Muscle layer of duodenum (tissue), 2 donors: Measurements from ENCODE around the gene CFAP54.

ENCODE experiments used
- H3K27ac ChIP-seq: one replicate; pipeline ENCODE4 v1.7.0; 2013; ENCODE audit warnings: mild to moderate bottlenecking, low read length
- H3K27me3 ChIP-seq: one replicate; pipeline ENCODE4 v1.7.0; 2013; ENCODE audit warnings: low read depth, mild to moderate bottlenecking, control low read depth, low read length
- H3K36me3 ChIP-seq, 2 donors: one replicate each; pipeline ENCODE4 v1.7.0; 2013; ENCODE audit warnings: low read length in 2 of 2, control low read depth in 1 of 2, mild to moderate bottlenecking in 1 of 2; ENCODE audit not compliant: insufficient read depth in 2 of 2, control insufficient read depth in 1 of 2
- H3K4me1 ChIP-seq, 2 donors: one replicate each; pipeline ENCODE4 v1.7.0; 2013; ENCODE audit warnings: low read length in 2 of 2, mild to moderate bottlenecking in 2 of 2, control low read depth in 1 of 2, moderate library complexity in 1 of 2; ENCODE audit not compliant: insufficient read depth in 2 of 2, control insufficient read depth in 1 of 2
- H3K4me3 ChIP-seq, 2 donors: one replicate each; pipeline ENCODE4 v1.7.0; 2013; ENCODE audit warnings: low read length in 2 of 2, low read depth in 1 of 2, mild to moderate bottlenecking in 1 of 2
- H3K9me3 ChIP-seq, 2 donors: one replicate each; pipeline ENCODE4 v1.7.0; 2013; ENCODE audit warnings: low read length in 2 of 2, control low read depth in 1 of 2, mild to moderate bottlenecking in 1 of 2; ENCODE audit not compliant: control insufficient read depth in 1 of 2
- donor health status: healthy.

The CFAP54 gene

DNA sequence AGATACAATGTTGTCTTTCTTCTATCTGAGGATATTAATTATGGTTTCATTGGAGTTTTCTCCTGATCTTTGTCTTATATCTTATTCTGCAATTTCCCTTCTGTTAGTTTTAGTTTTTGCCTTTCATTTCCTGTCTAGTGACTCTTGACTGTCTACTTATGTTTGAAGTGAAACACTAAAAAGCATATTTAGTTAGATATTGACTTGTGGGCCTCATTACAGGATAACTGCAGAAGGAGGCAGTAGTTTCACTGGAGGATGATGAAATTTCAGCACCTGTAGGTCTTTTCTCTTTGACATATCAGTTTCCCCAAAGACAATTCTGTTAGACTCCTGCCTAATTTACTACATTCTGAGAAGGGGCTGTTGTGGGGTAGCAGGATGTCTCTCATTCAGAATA lies 320.1 kb downstream of the CFAP54 start:
- H3K9me3 ChIP-seq: no peaks in the 10 kb centered on the region
- H3K27me3 ChIP-seq: no peaks in the 10 kb centered on the region
- H3K36me3 ChIP-seq: no peaks in the 10 kb centered on the region
- no peak overlapping the region for H3K4me3 ChIP-seq
- H3K4me1 ChIP-seq: no peaks in the 10 kb centered on the region
- no peak overlapping the region for H3K27ac ChIP-seq

DNA sequence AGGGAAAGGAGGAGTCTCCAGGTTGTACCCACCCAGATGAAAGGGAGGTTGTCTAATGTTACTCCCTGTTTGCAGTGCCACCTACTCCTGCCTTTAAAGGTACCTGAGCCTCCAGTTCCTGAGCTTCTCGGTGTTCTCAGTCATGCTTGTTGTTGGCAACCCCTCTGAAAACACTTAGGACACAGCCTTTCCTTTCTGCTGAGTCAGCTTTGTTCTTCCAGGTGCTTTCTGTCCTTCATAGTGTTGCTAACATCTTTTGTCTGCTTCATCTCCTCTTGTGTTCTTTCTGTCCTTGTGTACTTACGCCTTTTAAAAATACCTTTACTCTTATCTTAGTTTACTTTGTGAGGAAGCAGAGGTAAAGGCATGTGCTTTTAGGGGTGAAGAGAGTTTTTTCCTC lies 320.7 kb downstream of the CFAP54 start:
- Histone ChIP-seq H3K4me3 (no peak overlapping the region), H3K4me1 (no peaks in the 10 kb centered on the region), H3K27me3 (no peaks in the 10 kb centered on the region), H3K36me3 (no peaks in the 10 kb centered on the region), H3K27ac (no peak overlapping the region), H3K9me3 (no peaks in the 10 kb centered on the region)

- Histone ChIP-seq H3K27ac (no peak overlapping the region), H3K27me3 (no peaks in the 10 kb centered on the region), H3K9me3 (no peaks in the 10 kb centered on the region), H3K4me1 (no peaks in the 10 kb centered on the region), H3K4me3 (no peak overlapping the region), H3K36me3 (no peaks in the 10 kb centered on the region)
Measured at GRCh38 chr12:96810477-96810876, 321.1 kb downstream of the CFAP54 start.

DNA sequence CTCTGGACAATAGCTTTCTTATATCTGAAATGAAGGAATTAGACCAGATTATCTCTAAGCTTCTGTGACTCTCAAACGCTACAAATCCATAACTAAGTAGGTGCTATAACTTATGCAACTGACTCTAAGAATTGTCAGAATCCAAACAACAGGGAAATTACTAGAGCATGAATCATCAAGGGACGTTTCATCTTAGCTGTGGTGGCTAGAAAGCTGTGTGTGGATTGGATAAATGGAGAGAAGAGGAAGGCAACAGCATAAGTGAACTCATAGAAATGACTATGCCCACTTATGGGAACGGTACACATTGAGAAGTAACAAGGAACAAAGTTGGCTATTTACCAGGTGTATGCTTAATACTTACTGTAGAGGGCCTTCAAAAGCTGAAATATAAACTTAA lies 321.7 kb downstream of the CFAP54 start:
- Histone ChIP-seq H3K4me3 (no peak overlapping the region), H3K27me3 (no peaks in the 10 kb centered on the region), H3K4me1 (no peaks in the 10 kb centered on the region), H3K27ac (no peak overlapping the region), H3K9me3 (no peaks in the 10 kb centered on the region), H3K36me3 (no peaks in the 10 kb centered on the region)

DNA sequence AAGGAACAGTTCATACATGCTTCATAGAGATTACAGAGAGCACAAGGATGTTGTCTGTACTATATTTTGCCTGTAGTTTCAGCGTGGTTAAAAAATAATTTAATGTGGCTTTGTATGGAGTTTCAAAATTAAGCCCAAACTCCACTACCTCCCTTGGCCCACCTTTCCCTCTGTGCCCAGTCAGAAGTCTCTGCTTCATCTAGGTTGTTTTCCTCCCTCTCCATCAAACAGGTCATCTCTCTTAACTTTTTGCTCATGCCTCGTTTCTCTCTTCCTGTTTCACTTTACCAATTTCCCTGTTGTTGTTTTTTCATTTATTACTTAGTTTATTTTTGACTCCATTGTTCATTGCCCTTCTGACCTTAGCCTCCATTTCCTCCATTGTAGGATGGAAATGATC lies 322.8 kb downstream of the CFAP54 start:
- Histone ChIP-seq H3K27me3 (no peaks in the 10 kb centered on the region), H3K4me3 (no peak overlapping the region), H3K27ac (no peak overlapping the region), H3K4me1 (no peaks in the 10 kb centered on the region), H3K9me3 (no peaks in the 10 kb centered on the region), H3K36me3 (no peaks in the 10 kb centered on the region)

- no peaks in the 10 kb centered on the region for H3K36me3 ChIP-seq
Measured at GRCh38 chr12:96814200-96814599, 324.8 kb downstream of the CFAP54 start.

GRCh38 chr12:96821592-96821991 lies 332.2 kb downstream of the CFAP54 start:
- Histone ChIP-seq H3K4me1 (no peaks in the 10 kb centered on the region), H3K27ac (no peak overlapping the region), H3K4me3 (no peak overlapping the region), H3K27me3 (no peaks in the 10 kb centered on the region), H3K9me3 (no peaks in the 10 kb centered on the region), H3K36me3 (no peaks in the 10 kb centered on the region)

More at GRCh38 chr12:96814200-96814599, 324.8 kb downstream of the CFAP54 start:
- Histone ChIP-seq H3K27ac (no peak overlapping the region), H3K4me1 (no peaks in the 10 kb centered on the region), H3K27me3 (no peaks in the 10 kb centered on the region), H3K9me3 (no peaks in the 10 kb centered on the region), H3K4me3 (no peak overlapping the region)

DNA sequence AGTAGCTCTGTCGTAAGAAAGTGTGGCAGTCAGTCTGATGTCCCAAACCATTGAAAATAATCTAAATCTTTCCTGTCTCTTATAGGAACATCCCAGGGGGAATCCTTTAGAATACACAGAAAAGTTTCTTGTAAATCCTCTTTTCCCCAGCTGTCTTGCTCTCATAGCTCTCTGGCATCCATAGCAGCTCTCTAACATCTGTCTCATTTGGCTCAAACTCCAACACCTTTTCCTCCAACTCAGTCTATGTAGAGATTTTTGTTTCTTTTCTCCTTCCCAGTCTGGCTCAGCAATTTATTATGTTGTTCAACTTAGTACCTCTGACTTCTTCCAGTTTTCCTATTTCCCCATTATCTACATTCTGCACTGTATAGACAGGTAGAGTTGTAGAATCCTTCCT lies 333.3 kb downstream of the CFAP54 start:
- H3K4me1 ChIP-seq: no peaks in the 10 kb centered on the region
- no peaks in the 10 kb centered on the region for H3K27me3 ChIP-seq
- H3K27ac ChIP-seq: no peak overlapping the region
- H3K4me3 ChIP-seq: no peak overlapping the region
- H3K36me3 ChIP-seq: no peaks in the 10 kb centered on the region
- H3K9me3 ChIP-seq: no peaks in the 10 kb centered on the region

DNA sequence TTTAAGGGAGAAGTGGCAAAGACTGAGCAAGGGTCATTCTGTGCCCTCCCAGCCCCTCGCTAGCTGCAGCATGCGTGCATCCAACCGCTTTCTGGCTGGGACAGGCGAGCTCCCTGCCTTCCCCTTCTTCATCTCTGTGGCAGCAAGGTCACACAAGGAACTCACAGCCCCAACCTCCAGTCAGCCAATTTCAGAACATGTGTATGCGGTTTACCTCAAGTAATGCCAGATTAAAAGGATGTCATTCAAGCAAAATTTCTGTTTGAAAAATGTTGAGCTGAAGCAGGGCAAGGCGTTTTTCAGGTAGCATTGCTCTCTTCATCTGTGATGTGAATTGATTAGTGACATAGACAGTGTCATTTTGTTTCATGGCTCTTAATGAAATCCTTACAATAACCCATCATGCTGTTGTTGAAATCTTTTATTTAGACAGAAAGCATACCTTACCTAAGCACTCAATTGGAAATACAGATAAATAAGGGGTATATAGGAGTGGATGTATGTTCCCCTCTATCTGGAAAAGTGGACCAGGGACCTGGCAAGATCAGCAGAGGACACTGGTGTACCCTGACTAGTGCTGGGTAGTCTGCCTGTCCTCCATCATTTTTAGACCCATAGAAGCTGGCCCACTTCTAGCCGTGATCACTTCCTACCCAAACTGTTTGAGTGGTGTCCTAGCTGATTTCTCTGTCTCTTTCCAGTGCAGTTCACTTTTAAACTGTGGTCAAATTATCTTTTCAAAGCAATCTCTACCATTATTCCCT lies 334.9 kb downstream of the CFAP54 start:
- Histone ChIP-seq H3K27me3 (no peaks in the 10 kb centered on the region), H3K4me1 (no peaks in the 10 kb centered on the region), H3K4me3 (no peak overlapping the region), H3K27ac (no peak overlapping the region), H3K9me3 (no peaks in the 10 kb centered on the region), H3K36me3 (no peaks in the 10 kb centered on the region)

DNA sequence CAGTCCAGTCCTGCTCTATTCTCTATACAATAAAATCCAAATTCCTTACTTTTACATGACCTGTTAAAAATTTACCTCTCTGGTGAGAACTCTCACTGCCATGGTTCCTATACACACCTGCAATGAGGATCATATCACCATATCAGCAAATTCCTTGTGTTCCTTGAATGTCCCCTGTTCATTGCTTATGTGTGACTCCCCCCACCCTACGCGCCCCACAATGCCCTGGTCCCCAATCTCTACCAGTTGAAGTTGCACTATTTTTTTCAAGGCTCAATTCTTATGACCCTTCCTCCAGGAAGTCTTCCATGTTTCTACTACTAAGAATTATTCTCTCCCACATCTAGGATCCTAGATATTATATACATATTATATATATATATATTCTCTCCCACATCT lies 335.5 kb downstream of the CFAP54 start:
- Histone ChIP-seq H3K4me3 (no peak overlapping the region), H3K4me1 (no peaks in the 10 kb centered on the region), H3K27me3 (no peaks in the 10 kb centered on the region), H3K27ac (no peak overlapping the region), H3K9me3 (no peaks in the 10 kb centered on the region), H3K36me3 (no peaks in the 10 kb centered on the region)

GRCh38 chr12:96828169-96828789 lies 338.9 kb downstream of the CFAP54 start:
- no peaks in the 10 kb centered on the region for H3K9me3 ChIP-seq
- no peak overlapping the region for H3K4me3 ChIP-seq
- no peaks in the 10 kb centered on the region for H3K4me1 ChIP-seq
- H3K27me3 ChIP-seq: no peaks in the 10 kb centered on the region
- H3K27ac ChIP-seq: no peak overlapping the region
- no peaks in the 10 kb centered on the region for H3K36me3 ChIP-seq

- Histone ChIP-seq H3K36me3 (no peaks in the 10 kb centered on the region), H3K27ac (no peak overlapping the region), H3K4me3 (no peak overlapping the region), H3K4me1 (no peaks in the 10 kb centered on the region), H3K9me3 (no peaks in the 10 kb centered on the region), H3K27me3 (no peaks in the 10 kb centered on the region)
Measured at GRCh38 chr12:96829354-96829753, 340.0 kb downstream of the CFAP54 start.
